Heart left ventricle (tissue), 16 donors: Measurements from ENCODE around the gene SPEM3. TPM values are rescaled to one million over a fixed set of nuclear protein-coding genes. Genes with fewer than 3 reads are reported as not detected.

ENCODE experiments used
- ATAC-seq, 4 donors: fragments of 200-7000 bp; cut with Tn5 transposase; one replicate each; pipeline ENCODE4 v1.9.1; 2020 to 2022; ENCODE audit warnings: moderate library complexity in 4 of 4, mild to moderate bottlenecking in 3 of 4, moderate number of reproducible peaks in 1 of 4
- DNase-seq, 5 donors: peaks; one replicate each; pipeline ENCODE4 v3.0.0-alpha.2; 2020
- H3K27ac ChIP-seq, 12 donors: fragments of 200-600 bp; sonication (generic) in 4 of 12; one replicate each; pipeline versions ENCODE4 v1.5.0 to v1.8.0; 2016 to 2022; ENCODE audit warnings: mild to moderate bottlenecking in 2 of 12
- H3K27me3 ChIP-seq, 9 donors: fragments of 200-600 bp; sonication (generic) in 2 of 9; one replicate each; pipeline versions ENCODE4 v1.5.1 to v1.8.0; 2016 to 2022; ENCODE audit warnings: mild to moderate bottlenecking in 3 of 9
- H3K36me3 ChIP-seq, 9 donors: fragments of 200-600 bp; sonication (generic) in 2 of 9; one replicate each; pipeline versions ENCODE4 v1.5.0 to v1.8.0; 2018 to 2022; ENCODE audit warnings: mild to moderate bottlenecking in 2 of 9
- H3K4me1 ChIP-seq, 12 donors: fragments of 200-600 bp; sonication (generic) in 4 of 12; one replicate each; pipeline versions ENCODE4 v1.5.0 to v1.8.0; 2016 to 2022; ENCODE audit warnings: mild to moderate bottlenecking in 3 of 12
- H3K4me3 ChIP-seq, 12 donors: fragments of 200-600 bp; sonication (generic) in 4 of 12; one replicate each; pipeline versions ENCODE4 v1.5.0 to v1.8.0; 2017 to 2022; ENCODE audit warnings: mild to moderate bottlenecking in 9 of 12, moderate library complexity in 4 of 12
- H3K9me3 ChIP-seq, 12 donors: fragments of 200-600 bp; sonication (generic) in 4 of 12; one replicate each; pipeline versions ENCODE4 v1.5.0 to v1.8.0; 2016 to 2022; ENCODE audit warnings: mild to moderate bottlenecking in 1 of 12
- POLR2A ChIP-seq, 2 donors: fragments of 450-650 bp; IDR thresholded peaks; one replicate each; pipeline ENCODE4 v1.6.1; 2017; ENCODE audit warnings: antibody characterized with exemption in 2 of 2, mild to moderate bottlenecking in 2 of 2, moderate library complexity in 2 of 2
- WGBS, 4 donors: extraction: QIAGEN DNeasy Blood & Tissue Kit in 2 of 4; methylation state at CpG; one replicate each; pipeline versions ENCODE4 v1.1.5 to v1.1.7; 2013 to 2018; 5-methylcytosine and 5-hydroxymethylcytosine counted together
- intact Hi-C, 10 donors: fragments of 100-400 bp; cut with DNase I; formaldehyde crosslinking; loops; one replicate each; pipeline versions ENCODE4 v1.11.1 to v1.14.2; 2022
- polyA plus RNA-seq, 2 donors: library from polyadenylated mRNA; stranded (reverse); fragments of 200-250 nt; gene quantifications; one replicate each; pipeline ENCODE4 v1.2.3, GENCODE V29; 2013
- total RNA-seq, 9 donors: library from RNA; depleted of rRNA in 2 of 9; stranded (reverse); fragments of >200 nt in 2 of 9; fragmentation: NEBNext Ultra II Directional in 3 of 9; extraction: Animal tissue kit (Norgen Biotek cat#: 25700) in 3 of 9; gene quantifications; one replicate each; pipeline versions ENCODE4 v1.1.0 to v1.2.4, GENCODE V29; 2016 to 2023
- TF ChIP-seq, protein P1 (sequence below), 12 donors: fragments of 200-600 bp; sonication (generic) in 4 of 12; IDR thresholded peaks; one replicate each; pipeline versions ENCODE4 v1.5.0 to v1.8.0; 2018 to 2022; ENCODE audit warnings: antibody characterized with exemption in 12 of 12, mild to moderate bottlenecking in 5 of 12
- donor health status: ischemic (EF 13 %, LVEDD 7.1; RV severe dilation, severe dysfunction).
- donor health status: healthy with polysubstance abuse.
- donor health status: DM: no; HTN: yes; CAD: no.
- donor health status: DM: no; HTN: no; CAD: no.
- donor health status: ischemic (EF 25% LVEDD 6.9; RV normal size, moderate dysfunction).
- donor health status: ischemic (EF 25% LVEDD 5.7; RV mildly dilated, moderate dysfunction).
- donor health status: healthy.
- donor health status: DM: yes; HTN: yes; CAD: no.
- donor health status: ischemic (EF 35%, LVEDD 5.7; RV mildly dilated, moderate dysfunction).
- donor health status: nonischemic (EF 11% LVEDD 7.7; RV severe dilation, severe dysfunction).
- donor health status: DM: yes; HTN: yes; CAD: no.
- donor health status: PGD.
- donor health status: ischemic (EF 29% LVEDD 5.4; RV normal size, mild dysfunction).
- donor health status: nonischemic (EF 23%, LVEDD 6.1; RV moderate dilation, normal function).

Gene SPEM3
- total and polyA plus RNA-seq, 11 donors, result not detected

DNA sequence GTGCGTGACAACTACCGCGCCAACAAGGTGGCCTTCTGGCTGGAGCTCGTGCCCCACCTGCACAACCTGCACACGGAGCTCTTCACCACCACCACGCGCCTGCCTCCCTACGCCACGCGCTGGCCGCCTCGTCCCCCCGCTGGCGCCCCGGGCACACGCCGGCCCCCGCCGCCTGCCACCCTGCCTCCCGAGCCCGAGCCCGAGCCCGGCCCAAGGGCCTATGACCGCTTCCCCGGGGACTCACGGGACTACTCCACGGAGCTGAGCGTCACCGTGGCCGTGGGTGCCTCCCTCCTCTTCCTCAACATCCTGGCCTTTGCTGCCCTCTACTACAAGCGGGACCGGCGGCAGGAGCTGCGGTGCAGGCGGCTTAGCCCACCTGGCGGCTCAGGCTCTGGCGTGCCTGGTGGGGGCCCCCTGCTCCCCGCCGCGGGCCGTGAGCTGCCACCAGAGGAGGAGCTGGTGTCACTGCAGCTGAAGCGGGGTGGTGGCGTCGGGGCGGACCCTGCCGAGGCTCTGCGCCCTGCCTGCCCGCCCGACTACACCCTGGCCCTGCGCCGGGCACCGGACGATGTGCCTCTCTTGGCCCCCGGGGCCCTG is 11.5 kb upstream of the SPEM3 start:
- Histone ChIP-seq H3K9me3 (no peaks in the 10 kb centered on the region), H3K27ac (no peak overlapping the region), H3K27me3 (no peaks in the 10 kb centered on the region), H3K4me3 (no peak overlapping the region), H3K4me1 (no peaks in the 10 kb centered on the region), H3K36me3 (peaks cover 0 to 19% (median 0%) of the 10 kb centered on the region in 9 donors)
- 94 to 96% (median 95%) methylated on average over 30 to 54 of the region's 54 CpGs for WGBS, 4 donors
- ATAC-seq (no peak), DNase-seq (peak in 1 of 5 donors; percentile 45)
- intact Hi-C loops, result no loop called here
- no peak for TF ChIP-seq POLR2A (IDR thresholded peaks at IDR 0.05)
- TF ChIP-seq, protein P1, sequence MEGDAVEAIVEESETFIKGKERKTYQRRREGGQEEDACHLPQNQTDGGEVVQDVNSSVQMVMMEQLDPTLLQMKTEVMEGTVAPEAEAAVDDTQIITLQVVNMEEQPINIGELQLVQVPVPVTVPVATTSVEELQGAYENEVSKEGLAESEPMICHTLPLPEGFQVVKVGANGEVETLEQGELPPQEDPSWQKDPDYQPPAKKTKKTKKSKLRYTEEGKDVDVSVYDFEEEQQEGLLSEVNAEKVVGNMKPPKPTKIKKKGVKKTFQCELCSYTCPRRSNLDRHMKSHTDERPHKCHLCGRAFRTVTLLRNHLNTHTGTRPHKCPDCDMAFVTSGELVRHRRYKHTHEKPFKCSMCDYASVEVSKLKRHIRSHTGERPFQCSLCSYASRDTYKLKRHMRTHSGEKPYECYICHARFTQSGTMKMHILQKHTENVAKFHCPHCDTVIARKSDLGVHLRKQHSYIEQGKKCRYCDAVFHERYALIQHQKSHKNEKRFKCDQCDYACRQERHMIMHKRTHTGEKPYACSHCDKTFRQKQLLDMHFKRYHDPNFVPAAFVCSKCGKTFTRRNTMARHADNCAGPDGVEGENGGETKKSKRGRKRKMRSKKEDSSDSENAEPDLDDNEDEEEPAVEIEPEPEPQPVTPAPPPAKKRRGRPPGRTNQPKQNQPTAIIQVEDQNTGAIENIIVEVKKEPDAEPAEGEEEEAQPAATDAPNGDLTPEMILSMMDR (IDR thresholded peaks at IDR 0.05), result no peak

DNA sequence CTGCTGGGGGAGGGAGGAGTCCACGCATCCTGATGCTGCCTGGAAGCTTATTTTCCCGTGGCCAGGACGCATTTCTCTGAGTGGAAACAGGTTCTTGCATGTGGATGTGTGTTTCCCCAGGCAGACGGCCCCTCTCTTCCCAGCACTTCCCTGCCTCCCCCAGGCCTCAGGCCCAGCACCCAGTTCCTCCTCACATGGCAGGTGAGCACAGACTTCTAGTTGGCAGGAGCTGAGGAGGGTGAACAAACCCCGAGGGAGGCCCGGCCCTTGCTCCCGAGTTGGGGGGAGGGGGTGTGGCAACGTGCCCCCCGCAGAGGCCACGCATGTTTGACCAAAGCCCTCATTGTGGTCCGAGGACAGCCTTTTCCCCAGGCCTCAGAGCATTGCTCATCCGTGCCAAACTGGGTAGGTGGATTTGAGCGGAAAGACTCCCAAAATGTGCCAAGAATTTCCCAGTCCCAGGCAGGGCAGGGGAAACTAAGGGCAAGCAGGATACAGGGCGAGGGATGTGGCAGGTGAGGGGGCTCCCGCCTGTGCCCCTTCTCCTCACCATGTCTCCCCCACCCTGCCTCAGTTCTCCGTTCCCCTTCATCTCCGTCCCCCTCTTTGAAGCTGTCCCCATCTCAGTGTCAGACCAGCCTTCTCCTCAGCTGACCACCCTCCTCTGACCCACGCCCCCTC is 10.0 kb upstream of the SPEM3 start:
- no peak overlapping the region for H3K4me3 ChIP-seq
- H3K27me3 ChIP-seq, result no peaks in the 10 kb centered on the region
- no peak for DNase-seq
- 72 to 81% (median 74%) methylated on average over 16 to 18 of the region's 18 CpGs for WGBS, 4 donors
- ATAC-seq, result no peak
- no peaks in the 10 kb centered on the region for H3K4me1 ChIP-seq
- no peak overlapping the region for H3K27ac ChIP-seq
- peaks cover 0 to 19% (median 0%) of the 10 kb centered on the region in 9 donors for H3K36me3 ChIP-seq
- H3K9me3 ChIP-seq, result no peaks in the 10 kb centered on the region
- TF ChIP-seq, protein P1 (IDR thresholded peaks at IDR 0.05), result no peak
- no peak for TF ChIP-seq POLR2A (IDR thresholded peaks at IDR 0.05)
- intact Hi-C loops, result no loop called here

DNA sequence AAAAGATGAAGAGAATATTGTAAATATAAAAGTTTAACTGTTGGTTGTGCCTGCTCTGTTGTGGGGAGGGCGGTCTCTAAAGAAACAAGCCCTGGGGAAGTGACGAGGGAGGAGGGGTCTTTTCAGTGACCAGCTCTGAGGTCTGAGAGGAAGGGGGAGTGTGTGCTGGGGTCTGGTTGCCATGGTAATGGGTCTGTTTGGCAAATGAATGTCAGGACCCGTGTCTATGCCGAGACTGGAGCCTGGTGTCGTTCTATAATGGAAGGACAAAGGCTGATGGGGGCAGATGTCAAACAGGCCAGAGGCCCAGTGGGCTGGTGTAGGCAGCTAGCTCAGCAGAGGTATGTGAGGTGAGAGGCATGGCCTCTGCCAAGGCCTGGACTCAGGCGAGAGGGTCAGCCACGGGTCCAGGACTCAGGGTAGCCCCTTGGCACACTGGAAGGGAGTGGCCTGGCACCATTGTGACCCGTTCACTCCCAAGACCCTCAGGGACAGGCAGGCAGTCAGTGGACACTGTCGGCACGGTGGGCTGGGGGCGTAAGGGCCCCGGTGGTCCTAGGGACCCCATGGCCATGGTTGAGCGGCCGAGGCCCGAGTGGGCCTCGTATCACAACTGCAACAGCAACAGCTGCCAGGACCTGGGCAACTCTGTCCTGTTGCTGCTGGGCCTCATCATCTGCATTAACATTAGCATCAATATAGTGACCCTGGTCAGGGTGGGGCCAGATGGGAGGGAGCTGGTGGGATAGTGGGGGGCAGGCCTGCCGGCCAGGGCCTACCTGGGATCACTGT is 8.6 kb upstream of the SPEM3 start, which contains the start of gene SPEM1:
SPEM1 (plus strand) TSS at position 506 of the 792 bp plus-strand sequence; CDS start at position 567, 61 bp downstream.
- Histone ChIP-seq H3K4me3 (no peak within 1 kb of the TSS), H3K36me3 (peaks cover 0 to 17% (median 0%) of the 10 kb centered on the region in 9 donors), H3K9me3 (no peaks in the 10 kb centered on the region), H3K4me1 (no peaks in the 10 kb centered on the region), H3K27me3 (no peaks in the 10 kb centered on the region), H3K27ac (no peak within 1 kb of the TSS)
- 62 to 82% (median 72%) methylated on average over 8 to 17 of the region's 17 CpGs for WGBS, 4 donors
- no peak for TF ChIP-seq POLR2A (IDR thresholded peaks at IDR 0.05)
- TF ChIP-seq, protein P1 (IDR thresholded peaks at IDR 0.05), result no peak
- intact Hi-C loops, result loop anchor here in 1 of 10 donors (10.0 kb wide), 1 partner anchor 45 kb away; no protein-coding TSS in a partner anchor
- ATAC-seq (no peak), DNase-seq (no peak)

DNA sequence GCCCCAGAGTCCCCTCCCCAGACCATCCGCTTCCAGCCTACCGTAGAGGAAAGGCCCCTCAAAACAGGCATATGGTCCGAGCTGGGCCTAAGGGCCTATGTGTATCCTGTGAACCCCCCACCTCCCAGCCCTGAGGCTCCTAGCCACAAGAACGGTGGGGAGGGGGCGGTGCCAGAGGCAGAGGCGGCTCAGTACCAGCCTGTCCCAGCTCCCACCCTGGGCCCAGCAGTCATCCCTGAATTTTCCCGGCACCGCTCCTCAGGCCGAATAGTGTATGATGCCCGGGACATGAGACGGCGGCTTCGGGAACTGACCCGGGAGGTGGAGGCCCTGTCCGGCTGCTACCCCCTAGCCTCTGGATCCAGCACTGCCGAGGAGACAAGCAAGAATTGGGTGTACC is 7.5 kb upstream of the SPEM3 start:
- H3K27me3 ChIP-seq, result no peaks in the 10 kb centered on the region
- intact Hi-C loops, result loop anchor here in 1 of 10 donors (10.0 kb wide), 1 partner anchor 46 kb away; no protein-coding TSS in a partner anchor
- WGBS, 4 donors, result 93 to 95% (median 94%) methylated on average over 16 of the region's 16 CpGs
- H3K4me1 ChIP-seq, result no peaks in the 10 kb centered on the region
- H3K36me3 ChIP-seq, result peaks cover 0 to 8% (median 0%) of the 10 kb centered on the region in 9 donors
- no peaks in the 10 kb centered on the region for H3K9me3 ChIP-seq
- DNase-seq (peak in 1 of 5 donors; percentile 14), ATAC-seq (no peak)
- H3K4me3 ChIP-seq, result no peak overlapping the region
- H3K27ac ChIP-seq, result no peak overlapping the region
- TF ChIP-seq, protein P1 (IDR thresholded peaks at IDR 0.05), result no peak
- TF ChIP-seq POLR2A (IDR thresholded peaks at IDR 0.05), result no peak
